Neural crest cell (in vitro differentiated cells): Measurements from ENCODE around the gene MAP4K4. TPM values are rescaled to one million over a fixed set of nuclear protein-coding genes. Genes with fewer than 3 reads are reported as not detected.

Source experiments
- DNase-seq: peaks from one replicate; pipeline ENCODE4 v3.0.0; 2021; ENCODE audit warnings: low read depth, mixed read lengths, low spot score
- H3K27ac Mint-ChIP-seq: one replicate; pipeline ENCODE4 v1.8.0; 2021; ENCODE audit warnings: mild to moderate bottlenecking, mixed read lengths; ENCODE audit not compliant: unreplicated experiment
- H3K27me3 Mint-ChIP-seq: 2 replicates; pipeline ENCODE4 v1.8.0; 2021; ENCODE audit warnings: low read depth, mild to moderate bottlenecking, mixed read lengths
- H3K36me3 Mint-ChIP-seq: 2 replicates; pipeline ENCODE4 v1.8.0; 2021; ENCODE audit warnings: low read depth, mild to moderate bottlenecking, mixed read lengths
- H3K4me1 Mint-ChIP-seq: 2 replicates; pipeline ENCODE4 v1.8.0; 2021; ENCODE audit warnings: mixed read lengths
- H3K4me3 Mint-ChIP-seq: one replicate; pipeline ENCODE4 v1.8.0; 2021; ENCODE audit warnings: mild to moderate bottlenecking, mixed read lengths
- H3K9me3 Mint-ChIP-seq: 2 replicates; pipeline ENCODE4 v1.8.0; 2021; ENCODE audit warnings: mixed read lengths
- CTCF ChIP-seq: fragments of 200-600 bp; sonication (generic); conservative IDR thresholded peaks from 2 replicates; pipeline ENCODE4 v1.5.0; 2021; ENCODE audit warnings: antibody characterized with exemption, mild to moderate bottlenecking
- total RNA-seq: library from RNA; stranded (reverse); gene quantifications from 2 replicates; pipeline ENCODE4 v1.2.1, GENCODE V29; 2021

Gene MAP4K4
- total RNA-seq, 1 donor from 2014 or later, result 209 TPM

- Mint-ChIP-seq H3K36me3 (peaks cover 29% of the 10 kb centered on the region), H3K9me3 (no peaks in the 10 kb centered on the region), H3K27me3 (no peaks in the 10 kb centered on the region), H3K27ac (peak overlapping the region; percentile 2), H3K4me3 (no peak overlapping the region), H3K4me1 (peaks cover 3% of the 10 kb centered on the region)
- no peak for TF ChIP-seq CTCF
- DNase-seq, result no peak
Observed at GRCh38 chr2:101837354-101837753, 139.8 kb downstream of the MAP4K4 start.

- Mint-ChIP-seq H3K36me3 (peaks cover 32% of the 10 kb centered on the region), H3K27ac (peak overlapping the region; percentile 38), H3K4me3 (no peak overlapping the region), H3K4me1 (peaks cover 11% of the 10 kb centered on the region), H3K9me3 (no peaks in the 10 kb centered on the region), H3K27me3 (no peaks in the 10 kb centered on the region)
- no peak for DNase-seq
- TF ChIP-seq CTCF, result no peak
Observed at GRCh38 chr2:101841679-101842327, 144.3 kb downstream of the MAP4K4 start.

- no peaks in the 10 kb centered on the region for H3K27me3 Mint-ChIP-seq
- peaks cover 11% of the 10 kb centered on the region for H3K4me1 Mint-ChIP-seq
- H3K4me3 Mint-ChIP-seq, result no peak overlapping the region
- H3K36me3 Mint-ChIP-seq, result peaks cover 27% of the 10 kb centered on the region
- H3K9me3 Mint-ChIP-seq, result no peaks in the 10 kb centered on the region
- H3K27ac Mint-ChIP-seq, result peak overlapping the region; percentile 38
- no peak for TF ChIP-seq CTCF
- DNase-seq, result no peak
Observed at GRCh38 chr2:101842471-101842870, 145.0 kb downstream of the MAP4K4 start.

GRCh38 chr2:101843048-101843447 lies 145.5 kb downstream of the MAP4K4 start:
- no peak overlapping the region for H3K4me3 Mint-ChIP-seq
- no peaks in the 10 kb centered on the region for H3K9me3 Mint-ChIP-seq
- no peak for TF ChIP-seq CTCF

GRCh38 chr2:101843471-101843870 lies 146.0 kb downstream of the MAP4K4 start:
- H3K36me3 Mint-ChIP-seq, result peaks cover 23% of the 10 kb centered on the region
- no peak for DNase-seq

More at GRCh38 chr2:101843048-101843447, 145.5 kb downstream of the MAP4K4 start:
- DNase-seq, result no peak
- no peaks in the 10 kb centered on the region for H3K27me3 Mint-ChIP-seq
- peak overlapping the region; percentile 39 for H3K27ac Mint-ChIP-seq
- peaks cover 11% of the 10 kb centered on the region for H3K4me1 Mint-ChIP-seq
- H3K36me3 Mint-ChIP-seq, result peaks cover 24% of the 10 kb centered on the region

More at GRCh38 chr2:101843471-101843870, 146.0 kb downstream of the MAP4K4 start:
- H3K27me3 Mint-ChIP-seq, result no peaks in the 10 kb centered on the region
- no peak for TF ChIP-seq CTCF
- H3K27ac Mint-ChIP-seq, result peak overlapping the region; percentile 39
- no peak overlapping the region for H3K4me3 Mint-ChIP-seq
- no peaks in the 10 kb centered on the region for H3K9me3 Mint-ChIP-seq
- H3K4me1 Mint-ChIP-seq, result peaks cover 11% of the 10 kb centered on the region
